Endothelial cell of umbilical vein (primary cell): ENCODE measurements around the gene NSUN7.

Experiments used
- CTCF ChIP-seq, 2 donors: IDR thresholded peaks; 1 replicate in 1 of 2; 2 replicates in 1 of 2; pipeline ENCODE4 v1.5.1; 2011; ENCODE audit warnings: low read length in 2 of 2, mild to moderate bottlenecking in 2 of 2, moderate library complexity in 2 of 2, control low read depth in 1 of 2, inconsistent platforms in 1 of 2, low read depth in 1 of 2; ENCODE audit not compliant: insufficient read depth in 1 of 2; ENCODE audit errors: extremely low read depth in 1 of 2
- POLR2AphosphoS5 ChIP-seq: IDR thresholded peaks from 2 replicates; pipeline ENCODE4 v1.6.1; 2012; ENCODE audit warnings: low read depth, mild to moderate bottlenecking, control low read depth, low read length, moderate library complexity; ENCODE audit not compliant: insufficient read depth

GRCh38 chr4:40713798-40714197 is 36.0 kb upstream of the NSUN7 start:
- no peak for TF ChIP-seq CTCF (IDR thresholded peaks at IDR 0.05; ENCODE audit: extremely low read depth in 1 of 2, insufficient read depth in 1 of 2, low read depth in 1 of 2, low read length in 2 of 2)
- no peak for TF ChIP-seq POLR2AphosphoS5
